HL-60 (cell line): ENCODE results near the gene NADSYN1.

Source experiments
- GABPA ChIP-seq: IDR thresholded peaks from 2 replicates; pipeline ENCODE4 v1.6.1; 2012; ENCODE audit warnings: low read depth
- POLR2AphosphoS5 ChIP-seq: IDR thresholded peaks from 2 replicates; pipeline ENCODE4 v1.6.1; 2012; ENCODE audit warnings: low read depth
- SPI1 ChIP-seq: IDR thresholded peaks from 2 replicates; pipeline ENCODE4 v1.6.1; 2012; ENCODE audit warnings: low read depth, mild to moderate bottlenecking, borderline replicate concordance
- TF ChIP-seq, protein P1 (sequence below): IDR thresholded peaks from one replicate; pipeline ENCODE4 v1.5.1; 2011; ENCODE audit warnings: low read length, control low read depth, inconsistent platforms; ENCODE audit not compliant: insufficient read depth
- TF ChIP-seq, protein P2 (sequence below): IDR thresholded peaks from 2 replicates; pipeline ENCODE4 v1.6.1; 2012; ENCODE audit warnings: low read depth; ENCODE audit not compliant: insufficient replicate concordance

DNA sequence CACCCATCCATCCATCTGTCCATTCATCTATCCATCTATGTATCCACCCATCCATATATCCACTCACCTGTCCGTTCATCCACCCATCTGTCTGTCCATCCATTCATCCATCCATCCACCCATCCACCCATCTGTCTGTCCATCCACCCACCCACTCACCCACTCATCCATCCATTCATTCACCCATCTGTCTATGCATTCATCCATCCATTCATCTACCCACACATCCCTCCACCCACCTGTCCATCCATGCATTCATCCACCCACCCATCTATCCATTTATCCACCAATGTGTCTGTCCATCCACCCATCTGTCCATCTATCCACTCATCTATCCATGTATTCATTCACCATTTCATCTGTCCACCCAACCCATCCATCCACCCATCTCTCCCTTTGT, 33.3 kb downstream of the NADSYN1 start:
- TF ChIP-seq, protein P1, sequence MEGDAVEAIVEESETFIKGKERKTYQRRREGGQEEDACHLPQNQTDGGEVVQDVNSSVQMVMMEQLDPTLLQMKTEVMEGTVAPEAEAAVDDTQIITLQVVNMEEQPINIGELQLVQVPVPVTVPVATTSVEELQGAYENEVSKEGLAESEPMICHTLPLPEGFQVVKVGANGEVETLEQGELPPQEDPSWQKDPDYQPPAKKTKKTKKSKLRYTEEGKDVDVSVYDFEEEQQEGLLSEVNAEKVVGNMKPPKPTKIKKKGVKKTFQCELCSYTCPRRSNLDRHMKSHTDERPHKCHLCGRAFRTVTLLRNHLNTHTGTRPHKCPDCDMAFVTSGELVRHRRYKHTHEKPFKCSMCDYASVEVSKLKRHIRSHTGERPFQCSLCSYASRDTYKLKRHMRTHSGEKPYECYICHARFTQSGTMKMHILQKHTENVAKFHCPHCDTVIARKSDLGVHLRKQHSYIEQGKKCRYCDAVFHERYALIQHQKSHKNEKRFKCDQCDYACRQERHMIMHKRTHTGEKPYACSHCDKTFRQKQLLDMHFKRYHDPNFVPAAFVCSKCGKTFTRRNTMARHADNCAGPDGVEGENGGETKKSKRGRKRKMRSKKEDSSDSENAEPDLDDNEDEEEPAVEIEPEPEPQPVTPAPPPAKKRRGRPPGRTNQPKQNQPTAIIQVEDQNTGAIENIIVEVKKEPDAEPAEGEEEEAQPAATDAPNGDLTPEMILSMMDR = no peak
- TF ChIP-seq SPI1 = no peak
- no peak for TF ChIP-seq POLR2AphosphoS5
- TF ChIP-seq, protein P2, sequence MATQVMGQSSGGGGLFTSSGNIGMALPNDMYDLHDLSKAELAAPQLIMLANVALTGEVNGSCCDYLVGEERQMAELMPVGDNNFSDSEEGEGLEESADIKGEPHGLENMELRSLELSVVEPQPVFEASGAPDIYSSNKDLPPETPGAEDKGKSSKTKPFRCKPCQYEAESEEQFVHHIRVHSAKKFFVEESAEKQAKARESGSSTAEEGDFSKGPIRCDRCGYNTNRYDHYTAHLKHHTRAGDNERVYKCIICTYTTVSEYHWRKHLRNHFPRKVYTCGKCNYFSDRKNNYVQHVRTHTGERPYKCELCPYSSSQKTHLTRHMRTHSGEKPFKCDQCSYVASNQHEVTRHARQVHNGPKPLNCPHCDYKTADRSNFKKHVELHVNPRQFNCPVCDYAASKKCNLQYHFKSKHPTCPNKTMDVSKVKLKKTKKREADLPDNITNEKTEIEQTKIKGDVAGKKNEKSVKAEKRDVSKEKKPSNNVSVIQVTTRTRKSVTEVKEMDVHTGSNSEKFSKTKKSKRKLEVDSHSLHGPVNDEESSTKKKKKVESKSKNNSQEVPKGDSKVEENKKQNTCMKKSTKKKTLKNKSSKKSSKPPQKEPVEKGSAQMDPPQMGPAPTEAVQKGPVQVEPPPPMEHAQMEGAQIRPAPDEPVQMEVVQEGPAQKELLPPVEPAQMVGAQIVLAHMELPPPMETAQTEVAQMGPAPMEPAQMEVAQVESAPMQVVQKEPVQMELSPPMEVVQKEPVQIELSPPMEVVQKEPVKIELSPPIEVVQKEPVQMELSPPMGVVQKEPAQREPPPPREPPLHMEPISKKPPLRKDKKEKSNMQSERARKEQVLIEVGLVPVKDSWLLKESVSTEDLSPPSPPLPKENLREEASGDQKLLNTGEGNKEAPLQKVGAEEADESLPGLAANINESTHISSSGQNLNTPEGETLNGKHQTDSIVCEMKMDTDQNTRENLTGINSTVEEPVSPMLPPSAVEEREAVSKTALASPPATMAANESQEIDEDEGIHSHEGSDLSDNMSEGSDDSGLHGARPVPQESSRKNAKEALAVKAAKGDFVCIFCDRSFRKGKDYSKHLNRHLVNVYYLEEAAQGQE = no peak
- TF ChIP-seq GABPA = no peak
